ENCODE measurements around the gene MYO5B.

MYO5B gene

DNA sequence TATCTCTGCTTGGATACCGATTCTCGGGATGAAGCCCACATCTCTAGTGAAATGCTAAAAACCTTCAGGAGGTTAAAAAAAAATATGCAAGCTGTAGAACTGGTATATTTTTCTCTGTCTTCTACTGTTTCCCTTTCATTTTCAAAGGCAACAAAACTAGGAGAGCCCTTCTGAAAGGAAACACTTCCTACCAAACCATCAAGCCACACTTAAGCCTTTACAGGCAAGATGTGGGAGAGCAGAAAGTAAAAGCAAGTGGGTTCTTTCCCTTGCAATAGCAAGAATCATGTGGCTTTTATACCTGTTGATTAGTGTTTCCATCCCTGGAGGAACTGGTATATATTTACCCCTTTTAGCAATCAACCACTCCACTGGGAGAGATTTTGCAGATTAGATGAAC, 233.7 kb downstream of the MYO5B start:
- DNase-seq: no peak

GRCh38 chr18:49960376-49960775, 234.6 kb downstream of the MYO5B start:
- no peak for DNase-seq

- DNase-seq: peak; percentile 8
Measured at GRCh38 chr18:49959176-49959575, 235.8 kb downstream of the MYO5B start.

DNA sequence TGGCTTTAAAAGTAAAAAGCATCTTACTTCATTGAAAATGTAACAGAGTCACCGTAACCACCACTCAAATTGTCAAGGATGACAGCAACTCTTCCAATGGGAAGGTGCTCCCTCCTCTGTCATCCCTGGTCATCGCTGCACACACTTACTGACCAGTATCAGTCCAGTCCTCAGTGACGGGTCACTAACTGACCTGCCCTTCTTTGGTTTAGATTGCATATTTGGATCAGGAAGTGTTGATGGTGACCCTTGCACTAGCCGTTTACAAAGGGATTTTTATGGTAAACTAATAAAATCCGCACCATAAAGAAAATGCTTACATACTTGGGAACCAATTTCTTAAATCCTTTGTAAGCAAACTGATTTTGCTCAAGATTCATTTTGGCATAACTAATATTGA, 239.7 kb downstream of the MYO5B start:
- DNase-seq: no peak

GRCh38 chr18:49953391-49953790, 241.6 kb downstream of the MYO5B start:
- DNase-seq: no peak

- DNase-seq: no peak
Measured at GRCh38 chr18:49949951-49950395, 245.0 kb downstream of the MYO5B start.

- no peak for DNase-seq
Measured at GRCh38 chr18:49948975-49949374, 246.0 kb downstream of the MYO5B start.

DNA sequence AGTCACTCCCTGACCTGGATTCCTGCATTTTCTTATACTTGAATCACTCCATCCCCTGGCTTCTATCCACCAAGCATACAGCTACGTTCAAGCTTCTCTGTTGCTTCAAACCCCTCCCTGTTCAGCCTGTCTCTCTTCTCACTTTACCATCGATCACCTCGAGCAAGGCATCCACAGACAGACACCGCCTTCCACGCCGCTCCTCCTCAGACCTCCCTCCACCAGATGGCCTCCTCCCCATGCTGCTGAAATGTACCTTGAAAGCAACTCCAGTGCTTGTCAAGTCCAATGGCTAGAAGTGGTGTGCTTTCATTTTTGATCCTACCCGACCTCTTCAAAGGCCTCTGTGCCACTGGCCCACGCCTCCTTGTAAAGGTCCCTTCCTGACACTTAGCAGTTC, 250.3 kb downstream of the MYO5B start:
- no peak for DNase-seq

DNA sequence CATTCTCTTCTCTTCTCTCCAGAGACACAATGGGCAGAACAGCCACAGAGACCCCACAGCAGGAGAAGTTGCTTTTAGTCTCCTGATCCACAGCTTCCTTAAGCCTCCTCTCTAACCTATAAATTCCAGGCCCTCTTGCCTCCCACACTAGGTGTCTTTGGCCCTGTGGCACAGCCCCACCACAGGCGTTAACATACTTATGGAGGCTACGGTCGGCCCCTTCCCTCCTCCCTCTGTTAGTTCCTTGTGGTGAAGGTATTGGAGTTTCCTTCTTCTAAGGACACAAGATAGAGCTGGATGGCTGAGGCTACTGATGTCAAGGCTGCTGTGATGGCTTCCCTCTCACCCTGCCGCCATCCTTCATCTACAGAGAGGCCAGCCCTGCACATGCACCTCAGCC, 258.1 kb downstream of the MYO5B start:
- DNase-seq: no peak

DNA sequence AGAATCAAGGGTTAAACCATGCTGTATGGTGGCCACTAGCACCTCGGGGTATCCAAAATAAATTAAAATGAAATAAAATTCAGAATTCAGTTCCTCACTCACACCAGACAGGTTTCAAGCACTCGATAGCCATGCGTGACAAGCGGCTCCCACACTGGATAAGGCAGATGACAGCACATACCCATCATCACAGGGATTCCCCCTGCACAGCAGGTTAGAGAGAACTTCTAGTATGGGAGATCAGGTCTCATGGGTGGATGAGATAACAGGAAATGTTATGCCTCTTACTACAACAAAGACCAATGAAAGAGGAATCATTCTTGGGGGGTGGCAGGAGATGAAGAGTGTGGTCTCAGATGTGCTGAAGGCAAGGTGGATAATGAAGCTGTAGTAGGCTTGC, 259.7 kb downstream of the MYO5B start:
- DNase-seq: no peak

- no peak for DNase-seq
Measured at GRCh38 chr18:49934457-49934856, 260.5 kb downstream of the MYO5B start.

DNA sequence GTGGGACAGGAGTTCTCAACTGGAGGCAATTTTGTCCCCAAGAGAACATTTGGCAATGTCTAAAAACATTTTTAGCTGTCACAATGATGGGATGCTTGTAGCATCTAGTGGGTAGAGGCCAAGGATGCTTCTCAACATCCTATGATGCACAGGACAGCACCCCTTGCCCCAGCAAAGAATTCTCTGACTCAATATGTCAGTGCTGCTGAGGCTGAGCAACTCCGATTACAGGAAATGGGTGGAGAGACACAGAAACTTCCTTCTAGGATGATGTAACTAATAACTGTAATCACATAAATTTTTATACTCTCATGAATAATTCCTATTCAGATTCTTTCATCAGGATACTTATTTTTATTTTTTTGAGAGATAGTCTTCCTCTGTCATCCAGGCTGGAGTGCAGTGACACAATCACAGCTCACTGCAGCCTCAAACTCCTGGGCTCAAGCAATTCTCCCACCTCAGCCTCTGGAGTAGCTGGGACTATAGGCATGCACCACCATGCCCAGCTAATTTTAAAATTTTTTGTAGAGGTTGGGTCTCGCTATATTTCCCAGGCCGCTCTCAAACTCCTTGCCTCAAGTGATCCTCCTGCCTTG, 261.3 kb downstream of the MYO5B start:
- no peak for DNase-seq

DNA sequence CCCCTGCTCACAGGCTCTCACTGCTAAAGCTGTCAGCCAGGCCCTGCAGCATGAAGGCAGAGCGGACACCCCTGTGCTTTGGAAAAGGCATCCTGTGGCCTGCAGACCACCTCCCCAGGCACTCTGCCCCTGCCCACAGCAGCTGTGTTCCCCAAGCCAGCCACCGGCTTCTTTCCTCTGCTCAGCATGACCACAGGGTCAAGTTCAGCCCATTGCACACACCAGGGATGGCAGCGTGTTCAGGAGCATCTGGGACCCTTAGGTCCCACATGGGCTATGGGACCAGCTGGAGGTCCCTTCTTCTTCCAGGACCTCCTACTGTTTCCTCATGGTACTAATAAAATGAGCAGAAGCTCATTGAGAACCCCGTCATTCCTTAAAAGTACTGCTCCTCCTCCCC, 263.2 kb downstream of the MYO5B start:
- no peak for DNase-seq

DNA sequence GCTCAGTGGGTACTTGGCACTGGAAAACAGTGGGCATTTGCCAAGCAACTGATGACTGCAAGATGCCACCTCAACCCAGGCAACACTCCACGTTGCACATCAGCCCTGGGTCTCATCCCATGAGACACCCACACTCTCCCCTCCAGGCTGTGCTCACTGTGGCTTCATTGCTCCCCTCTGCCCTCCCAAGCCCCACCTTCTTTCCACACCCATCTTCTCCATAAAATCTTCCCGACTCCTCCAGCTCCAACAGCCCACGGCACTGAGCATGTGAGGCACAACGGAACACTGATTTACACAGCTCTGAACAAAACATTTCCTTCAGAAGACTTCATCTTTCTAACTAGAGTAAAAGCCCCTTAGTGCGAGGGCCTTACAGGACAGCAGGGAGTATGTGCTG, 263.8 kb downstream of the MYO5B start:
- DNase-seq: no peak

- no peak for DNase-seq
Measured at GRCh38 chr18:49926106-49926745, 268.7 kb downstream of the MYO5B start.

- no peak for DNase-seq
Measured at GRCh38 chr18:49924293-49924983, 270.5 kb downstream of the MYO5B start.

DNA sequence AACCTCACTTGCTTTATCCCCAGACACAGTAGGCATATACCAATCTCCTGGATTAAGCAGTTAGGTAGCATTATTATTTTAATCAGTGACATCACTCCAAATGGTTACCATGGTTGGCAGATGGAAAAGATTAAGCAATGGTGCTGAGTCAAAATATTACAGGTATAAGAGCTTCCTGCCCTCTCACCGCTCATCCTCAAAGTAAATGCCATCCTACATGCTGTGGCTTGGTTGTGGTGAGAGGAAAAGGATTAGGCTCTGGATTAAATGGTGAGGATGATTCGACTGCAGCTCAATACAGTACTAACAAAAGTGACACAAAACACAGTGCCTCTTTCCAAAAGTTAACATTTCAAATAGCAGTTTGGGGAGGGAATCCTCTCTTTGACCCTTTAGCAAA, 272.7 kb downstream of the MYO5B start:
- DNase-seq: no peak

GRCh38 chr18:49921318-49921985, 273.5 kb downstream of the MYO5B start:
- no peak for DNase-seq

GRCh38 chr18:49920731-49921130, 274.2 kb downstream of the MYO5B start:
- no peak for DNase-seq

GRCh38 chr18:49917742-49918141, 277.2 kb downstream of the MYO5B start:
- DNase-seq: no peak

DNA sequence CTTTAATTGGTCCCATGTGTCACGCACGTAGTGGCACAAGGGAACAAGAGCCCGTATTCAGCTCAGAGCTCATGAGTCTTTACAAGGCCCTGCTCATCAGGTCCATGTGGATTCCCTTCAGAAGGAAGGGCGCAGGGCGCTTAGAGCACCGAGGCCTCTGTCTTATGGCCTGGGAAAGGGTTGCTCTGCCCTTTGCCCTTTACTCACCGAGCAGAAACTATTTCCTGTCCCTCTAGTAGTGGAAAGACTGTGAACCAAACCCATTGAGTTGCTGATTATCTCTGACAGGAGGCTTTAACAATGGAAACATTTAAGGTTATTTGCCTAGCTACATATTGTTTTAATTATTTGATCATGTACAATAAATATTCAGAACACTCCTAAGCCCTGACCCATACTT, 279.6 kb downstream of the MYO5B start:
- DNase-seq: no peak

DNA sequence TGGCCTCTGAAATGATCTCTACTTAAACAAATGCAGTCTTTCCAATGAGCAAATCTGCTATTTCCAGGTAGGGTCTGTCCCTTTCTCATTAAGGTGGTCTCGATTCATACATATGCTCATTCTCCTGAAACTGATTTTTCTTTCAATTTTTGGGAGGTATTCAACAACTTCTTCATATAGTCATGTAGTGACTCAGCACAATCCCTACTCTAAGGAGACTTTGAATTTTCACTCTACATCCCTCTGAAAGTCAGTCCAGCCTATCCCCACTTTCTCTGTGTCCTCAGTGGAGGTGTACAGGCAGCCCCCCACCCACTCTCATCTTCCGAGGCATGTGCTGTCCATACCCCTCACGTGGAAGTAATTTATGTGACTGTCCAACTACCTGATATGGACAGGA, 281.7 kb downstream of the MYO5B start:
- DNase-seq: no peak

- no peak for DNase-seq
Measured at GRCh38 chr18:49911427-49911826, 283.5 kb downstream of the MYO5B start.

GRCh38 chr18:49910986-49911385, 284.0 kb downstream of the MYO5B start:
- no peak for DNase-seq

Measured in stimulated activated CD4-positive, alpha-beta T cell treated with anti-CD3 and anti-CD28 coated beads, Interleukin-1b, Interleukin-23, amount 100 ng/mL, for 48 hours (primary cell).